Ishikawa (cell line): ENCODE data around the gene ALDH3A2.

Experiments used
- CEBPB ChIP-seq: IDR thresholded peaks from 2 replicates; pipeline ENCODE4 v1.6.1; 2012
- CREB1 ChIP-seq: IDR thresholded peaks from 2 replicates; pipeline ENCODE4 v1.6.1; 2012; ENCODE audit warnings: low read depth
- EGR1 ChIP-seq: IDR thresholded peaks from 2 replicates; pipeline ENCODE4 v1.6.1; 2012
- EP300 ChIP-seq: IDR thresholded peaks from 2 replicates; pipeline ENCODE4 v1.6.1; 2012; ENCODE audit warnings: borderline replicate concordance
- FOXM1 ChIP-seq: IDR thresholded peaks from 2 replicates; pipeline ENCODE4 v1.6.1; 2012; ENCODE audit warnings: low read depth, borderline replicate concordance
- MAX ChIP-seq: IDR thresholded peaks from 2 replicates; pipeline ENCODE4 v1.6.1; 2012
- RAD21 ChIP-seq: IDR thresholded peaks from 2 replicates; pipeline ENCODE4 v1.6.1; 2012; ENCODE audit warnings: low read depth
- REST ChIP-seq: IDR thresholded peaks from 2 replicates; pipeline ENCODE4 v1.6.1; 2012; ENCODE audit warnings: low read depth, mild to moderate bottlenecking
- TAF1 ChIP-seq: IDR thresholded peaks from 2 replicates; pipeline ENCODE4 v1.6.1; 2012; ENCODE audit warnings: low read depth, mild to moderate bottlenecking
- TCF12 ChIP-seq: IDR thresholded peaks from 2 replicates; pipeline ENCODE4 v1.6.1; 2012; ENCODE audit warnings: low read depth
- TEAD4 ChIP-seq: IDR thresholded peaks from 2 replicates; pipeline ENCODE4 v1.6.1; 2012
- USF1 ChIP-seq: IDR thresholded peaks from 2 replicates; pipeline ENCODE4 v1.6.1; 2012
- YY1 ChIP-seq: IDR thresholded peaks from 2 replicates; pipeline ENCODE4 v1.6.1; 2012; ENCODE audit warnings: low read depth
- ZBTB7A ChIP-seq: IDR thresholded peaks from 2 replicates; pipeline ENCODE4 v1.6.1; 2012; ENCODE audit warnings: low read depth

GRCh38 chr17:19672009-19672750, 23.6 kb downstream of the ALDH3A2 start:
- TF ChIP-seq USF1 (no peak), CREB1 (no peak), RAD21 (no peak; the same call in 1 of the 2 replicates), TAF1 (no peak), ZBTB7A (no peak), EP300 (0 out of 2 replicates have a peak, but pooled peaks have one; percentile 16), YY1 (no peak), TCF12 (0 out of 2 replicates have a peak, but pooled peaks have one; percentile 39), CEBPB (peak; percentile 59), REST (no peak), TEAD4 (no peak), MAX (no peak), EGR1 (no peak), FOXM1 (no peak)
